ENCODE results near the gene JMJD1C. TPM values are rescaled to one million over a fixed set of nuclear protein-coding genes. Genes with fewer than 3 reads are reported as not detected.

JMJD1C gene
- total and polyA plus RNA-seq, 4 donors, result 21.9 to 108 (median 68.4) TPM

GRCh38 chr10:63206997-63207811 lies 258.6 kb downstream of the JMJD1C start:
- DNase-seq (peak in 1 of 2 donors; percentile 55), ATAC-seq (ENCODE audit: low FRiP score) (peak; percentile 74)
- WGBS, 2 donors, result 2 to 5% methylated on average over 7 of the region's 7 CpGs
- Histone ChIP-seq H3K27ac (ENCODE audit: low read depth in 1 of 2, low read length in 2 of 2) (peak overlapping the region; percentile 64 to 82), H3K36me3 (ENCODE audit: control insufficient read depth in 1 of 2, insufficient read depth in 2 of 2, low read length in 1 of 2) (peaks cover 0 to 1% of the 10 kb centered on the region in 2 donors), H3K4me1 (ENCODE audit: control insufficient read depth in 1 of 2, insufficient read depth in 2 of 2, low read length in 2 of 2) (peaks cover 3 to 14% of the 10 kb centered on the region in 2 donors), H3K4me3 (ENCODE audit: low read length in 2 of 2) (peak overlapping the region; percentile 11 to 32), H3K27me3 (ENCODE audit: control insufficient read depth in 1 of 2, insufficient read depth in 2 of 2, low read length in 1 of 2) (no peaks in the 10 kb centered on the region), H3K9me3 (ENCODE audit: control insufficient read depth, low read length) (no peaks in the 10 kb centered on the region)
- intact Hi-C loops (cut with DNase I), result loop anchor here in 1 of 2 donors (10.0 kb wide), 1 partner anchor 308 kb away; no protein-coding TSS in a partner anchor

GRCh38 chr10:63206576-63206975 lies 259.2 kb downstream of the JMJD1C start:
- Histone ChIP-seq H3K27me3 (ENCODE audit: control insufficient read depth in 1 of 2, insufficient read depth in 2 of 2, low read length in 1 of 2) (no peaks in the 10 kb centered on the region), H3K9me3 (ENCODE audit: control insufficient read depth, low read length) (no peaks in the 10 kb centered on the region), H3K27ac (ENCODE audit: low read depth in 1 of 2, low read length in 2 of 2) (no peak overlapping the region), H3K4me1 (ENCODE audit: control insufficient read depth in 1 of 2, insufficient read depth in 2 of 2, low read length in 2 of 2) (peaks cover 3 to 14% of the 10 kb centered on the region in 2 donors), H3K4me3 (ENCODE audit: low read length in 2 of 2) (no peak overlapping the region), H3K36me3 (ENCODE audit: control insufficient read depth in 1 of 2, insufficient read depth in 2 of 2, low read length in 1 of 2) (peaks cover 0 to 3% of the 10 kb centered on the region in 2 donors)
- DNase-seq (no peak), ATAC-seq (ENCODE audit: low FRiP score) (no peak)
- intact Hi-C loops (cut with DNase I), result loop anchor here in 1 of 2 donors (10.0 kb wide), 1 partner anchor 308 kb away; no protein-coding TSS in a partner anchor

GRCh38 chr10:63205421-63205820 lies 260.4 kb downstream of the JMJD1C start:
- peaks cover 0 to 3% of the 10 kb centered on the region in 2 donors for H3K36me3 ChIP-seq (ENCODE audit: control insufficient read depth in 1 of 2, insufficient read depth in 2 of 2, low read length in 1 of 2)
- DNase-seq (no peak), ATAC-seq (ENCODE audit: low FRiP score) (no peak)
- 78 to 84% methylated on average over 4 of the region's 4 CpGs for WGBS, 2 donors
- intact Hi-C loops (cut with DNase I), result loop anchor here in 1 of 2 donors (10.0 kb wide), 1 partner anchor 309 kb away; no protein-coding TSS in a partner anchor
- peaks cover 3 to 14% of the 10 kb centered on the region in 2 donors for H3K4me1 ChIP-seq (ENCODE audit: control insufficient read depth in 1 of 2, insufficient read depth in 2 of 2, low read length in 2 of 2)
- no peaks in the 10 kb centered on the region for H3K9me3 ChIP-seq (ENCODE audit: control insufficient read depth, low read length)
- no peaks in the 10 kb centered on the region for H3K27me3 ChIP-seq (ENCODE audit: control insufficient read depth in 1 of 2, insufficient read depth in 2 of 2, low read length in 1 of 2)
- no peak overlapping the region for H3K27ac ChIP-seq (ENCODE audit: low read depth in 1 of 2, low read length in 2 of 2)
- no peak overlapping the region for H3K4me3 ChIP-seq (ENCODE audit: low read length in 2 of 2)

- 75 to 81% methylated on average over 4 of the region's 4 CpGs for WGBS, 2 donors
- Histone ChIP-seq H3K27me3 (ENCODE audit: control insufficient read depth in 1 of 2, insufficient read depth in 2 of 2, low read length in 1 of 2) (no peaks in the 10 kb centered on the region), H3K4me1 (ENCODE audit: control insufficient read depth in 1 of 2, insufficient read depth in 2 of 2, low read length in 2 of 2) (peaks cover 3 to 14% of the 10 kb centered on the region in 2 donors), H3K27ac (ENCODE audit: low read depth in 1 of 2, low read length in 2 of 2) (peak overlapping the region in 1 of 2 donors; percentile 67), H3K9me3 (ENCODE audit: control insufficient read depth, low read length) (no peaks in the 10 kb centered on the region), H3K4me3 (ENCODE audit: low read length in 2 of 2) (no peak overlapping the region), H3K36me3 (ENCODE audit: control insufficient read depth in 1 of 2, insufficient read depth in 2 of 2, low read length in 1 of 2) (peaks cover 0 to 3% of the 10 kb centered on the region in 2 donors)
- DNase-seq, result no peak
- ATAC-seq (ENCODE audit: low FRiP score), result no peak
- intact Hi-C loops (cut with DNase I), result loop anchor here in 1 of 2 donors (10.0 kb wide), 1 partner anchor 310 kb away; no protein-coding TSS in a partner anchor
These were observed 260.9 kb downstream of the JMJD1C start for GRCh38 chr10:63204667-63205391.

- H3K36me3 ChIP-seq (ENCODE audit: control insufficient read depth in 1 of 2, insufficient read depth in 2 of 2, low read length in 1 of 2), result peaks cover 0 to 3% of the 10 kb centered on the region in 2 donors
These were observed 264.7 kb downstream of the JMJD1C start for GRCh38 chr10:63201118-63201517.

GRCh38 chr10:63200431-63200830 lies 265.3 kb downstream of the JMJD1C start:
- H3K27me3 ChIP-seq (ENCODE audit: control insufficient read depth in 1 of 2, insufficient read depth in 2 of 2, low read length in 1 of 2), result no peaks in the 10 kb centered on the region
- H3K9me3 ChIP-seq (ENCODE audit: control insufficient read depth, low read length), result no peaks in the 10 kb centered on the region
- no peak overlapping the region for H3K27ac ChIP-seq (ENCODE audit: low read depth in 1 of 2, low read length in 2 of 2)
- peaks cover 0 to 1% of the 10 kb centered on the region in 2 donors for H3K4me1 ChIP-seq (ENCODE audit: control insufficient read depth in 1 of 2, insufficient read depth in 2 of 2, low read length in 2 of 2)
- ATAC-seq (ENCODE audit: low FRiP score) (no peak), DNase-seq (no peak)
- WGBS, 2 donors, result 56 to 62% methylated on average over 6 of the region's 6 CpGs
- H3K36me3 ChIP-seq (ENCODE audit: control insufficient read depth in 1 of 2, insufficient read depth in 2 of 2, low read length in 1 of 2), result peaks cover 0 to 2% of the 10 kb centered on the region in 2 donors
- intact Hi-C loops (cut with DNase I), result loop anchor here in 1 of 2 donors (10.0 kb wide), 1 partner anchor 314 kb away; no protein-coding TSS in a partner anchor
- no peak overlapping the region for H3K4me3 ChIP-seq (ENCODE audit: low read length in 2 of 2)

More at GRCh38 chr10:63201118-63201517, 264.7 kb downstream of the JMJD1C start:
- intact Hi-C loops (cut with DNase I), result loop anchor here in 1 of 2 donors (10.0 kb wide), 1 partner anchor 314 kb away; no protein-coding TSS in a partner anchor
- H3K9me3 ChIP-seq (ENCODE audit: control insufficient read depth, low read length), result no peaks in the 10 kb centered on the region
- no peak overlapping the region for H3K4me3 ChIP-seq (ENCODE audit: low read length in 2 of 2)
- ATAC-seq (ENCODE audit: low FRiP score), result no peak
- 0% methylated on average over 1 of the region's 1 CpG for WGBS, 2 donors
- H3K27me3 ChIP-seq (ENCODE audit: control insufficient read depth in 1 of 2, insufficient read depth in 2 of 2, low read length in 1 of 2), result no peaks in the 10 kb centered on the region
- no peak for DNase-seq
- no peak overlapping the region for H3K27ac ChIP-seq (ENCODE audit: low read depth in 1 of 2, low read length in 2 of 2)
- peaks cover 1 to 4% of the 10 kb centered on the region in 2 donors for H3K4me1 ChIP-seq (ENCODE audit: control insufficient read depth in 1 of 2, insufficient read depth in 2 of 2, low read length in 2 of 2)

- Histone ChIP-seq H3K27ac (ENCODE audit: low read depth in 1 of 2, low read length in 2 of 2) (no peak overlapping the region), H3K4me1 (ENCODE audit: control insufficient read depth in 1 of 2, insufficient read depth in 2 of 2, low read length in 2 of 2) (peaks cover 0 to 1% of the 10 kb centered on the region in 2 donors), H3K4me3 (ENCODE audit: low read length in 2 of 2) (no peak overlapping the region), H3K36me3 (ENCODE audit: control insufficient read depth in 1 of 2, insufficient read depth in 2 of 2, low read length in 1 of 2) (peaks cover 0 to 2% of the 10 kb centered on the region in 2 donors), H3K9me3 (ENCODE audit: control insufficient read depth, low read length) (no peaks in the 10 kb centered on the region), H3K27me3 (ENCODE audit: control insufficient read depth in 1 of 2, insufficient read depth in 2 of 2, low read length in 1 of 2) (no peaks in the 10 kb centered on the region)
- ATAC-seq (ENCODE audit: low FRiP score) (no peak), DNase-seq (no peak)
- WGBS, 2 donors, result 89 to 90% methylated on average over 2 of the region's 2 CpGs
- intact Hi-C loops (cut with DNase I), result loop anchor here in 1 of 2 donors (10.0 kb wide), 1 partner anchor 315 kb away; no protein-coding TSS in a partner anchor
These were observed 266.1 kb downstream of the JMJD1C start for GRCh38 chr10:63199716-63200115.

GRCh38 chr10:63197344-63198092 lies 268.3 kb downstream of the JMJD1C start:
- intact Hi-C loops (cut with DNase I), result no loop called here
- no peak overlapping the region for H3K4me3 ChIP-seq (ENCODE audit: low read length in 2 of 2)
- 18 to 24% methylated on average over 2 of the region's 2 CpGs for WGBS, 2 donors
- ATAC-seq (ENCODE audit: low FRiP score) (no peak), DNase-seq (no peak)
- peaks cover 0 to 1% of the 10 kb centered on the region in 2 donors for H3K4me1 ChIP-seq (ENCODE audit: control insufficient read depth in 1 of 2, insufficient read depth in 2 of 2, low read length in 2 of 2)
- peaks cover 0 to 2% of the 10 kb centered on the region in 2 donors for H3K36me3 ChIP-seq (ENCODE audit: control insufficient read depth in 1 of 2, insufficient read depth in 2 of 2, low read length in 1 of 2)
- H3K27ac ChIP-seq (ENCODE audit: low read depth in 1 of 2, low read length in 2 of 2), result no peak overlapping the region
- H3K9me3 ChIP-seq (ENCODE audit: control insufficient read depth, low read length), result no peaks in the 10 kb centered on the region
- no peaks in the 10 kb centered on the region for H3K27me3 ChIP-seq (ENCODE audit: control insufficient read depth in 1 of 2, insufficient read depth in 2 of 2, low read length in 1 of 2)
